GM19438 (cell line): Measurements from ENCODE around the gene ZNF184.

Source experiments
- ATAC-seq: cut with Tn5 transposase; IDR thresholded peaks from one replicate; pipeline ENCODE4 v1.9.1; 2021; ENCODE audit warnings: low read depth; ENCODE audit not compliant: unreplicated experiment

The ZNF184 gene

GRCh38 chr6:27472617-27473400, at the start of gene ZNF184:
Gene ZNF184, minus strand, starts transcription at chr6:27473105. Its CDS starts 811 bp downstream, at chr6:27472294.
- peak; percentile 83 for ATAC-seq

GRCh38 chr6:27518881-27519795, 46.2 kb upstream of the ZNF184 start:
- ATAC-seq = peak; percentile 53

- ATAC-seq = no peak
Observed at GRCh38 chr6:27517928-27518787, 45.3 kb upstream of the ZNF184 start.

GRCh38 chr6:27517238-27517637, 44.3 kb upstream of the ZNF184 start:
- no peak for ATAC-seq

GRCh38 chr6:27514906-27515495, 42.1 kb upstream of the ZNF184 start:
- no peak for ATAC-seq

GRCh38 chr6:27512525-27512924, 39.6 kb upstream of the ZNF184 start:
- ATAC-seq = no peak

GRCh38 chr6:27507041-27507956, 34.4 kb upstream of the ZNF184 start:
- ATAC-seq = no peak

GRCh38 chr6:27505209-27506027, 32.5 kb upstream of the ZNF184 start:
- ATAC-seq = no peak

- ATAC-seq = no peak
Observed at GRCh38 chr6:27503436-27504030, 30.6 kb upstream of the ZNF184 start.

- no peak for ATAC-seq
Observed at GRCh38 chr6:27502508-27503435, 29.9 kb upstream of the ZNF184 start.

- no peak for ATAC-seq
Observed at GRCh38 chr6:27501187-27501586, 28.3 kb upstream of the ZNF184 start.

GRCh38 chr6:27500177-27500576, 27.3 kb upstream of the ZNF184 start:
- no peak for ATAC-seq

- ATAC-seq = no peak
Observed at GRCh38 chr6:27495386-27496135, 22.7 kb upstream of the ZNF184 start.

- no peak for ATAC-seq
Observed at GRCh38 chr6:27494987-27495385, 22.1 kb upstream of the ZNF184 start.

- ATAC-seq = no peak
Observed at GRCh38 chr6:27494103-27494502, 21.2 kb upstream of the ZNF184 start.

GRCh38 chr6:27492631-27493190, 19.8 kb upstream of the ZNF184 start:
- no peak for ATAC-seq
